ENCODE measurements around the gene RPP30.
"Not testable (repeated sequence)": the region's sequence is repeated elsewhere in the genome, so short reads cannot be mapped to it uniquely, and the experiment has no call there.

- TF ChIP-seq, protein P1, sequence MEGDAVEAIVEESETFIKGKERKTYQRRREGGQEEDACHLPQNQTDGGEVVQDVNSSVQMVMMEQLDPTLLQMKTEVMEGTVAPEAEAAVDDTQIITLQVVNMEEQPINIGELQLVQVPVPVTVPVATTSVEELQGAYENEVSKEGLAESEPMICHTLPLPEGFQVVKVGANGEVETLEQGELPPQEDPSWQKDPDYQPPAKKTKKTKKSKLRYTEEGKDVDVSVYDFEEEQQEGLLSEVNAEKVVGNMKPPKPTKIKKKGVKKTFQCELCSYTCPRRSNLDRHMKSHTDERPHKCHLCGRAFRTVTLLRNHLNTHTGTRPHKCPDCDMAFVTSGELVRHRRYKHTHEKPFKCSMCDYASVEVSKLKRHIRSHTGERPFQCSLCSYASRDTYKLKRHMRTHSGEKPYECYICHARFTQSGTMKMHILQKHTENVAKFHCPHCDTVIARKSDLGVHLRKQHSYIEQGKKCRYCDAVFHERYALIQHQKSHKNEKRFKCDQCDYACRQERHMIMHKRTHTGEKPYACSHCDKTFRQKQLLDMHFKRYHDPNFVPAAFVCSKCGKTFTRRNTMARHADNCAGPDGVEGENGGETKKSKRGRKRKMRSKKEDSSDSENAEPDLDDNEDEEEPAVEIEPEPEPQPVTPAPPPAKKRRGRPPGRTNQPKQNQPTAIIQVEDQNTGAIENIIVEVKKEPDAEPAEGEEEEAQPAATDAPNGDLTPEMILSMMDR (IDR thresholded peaks at IDR 0.05; ENCODE audit: low read depth, low read length) = not testable (repeated sequence)
- TF ChIP-seq EZH2phosphoT487 (IDR thresholded peaks at IDR 0.05; ENCODE audit: low read depth) = not testable (repeated sequence)
Measured at GRCh38 chr10:90942980-90943379, 71.2 kb downstream of the RPP30 start.
